Germinal center (tissue), 1 donor: ENCODE measurements around the gene NUP88.

Experiments
- DNase-seq: peaks from one replicate; pipeline ENCODE4 v3.0.0; 2012; ENCODE audit warnings: mixed read lengths, low spot score

Gene NUP88

DNA sequence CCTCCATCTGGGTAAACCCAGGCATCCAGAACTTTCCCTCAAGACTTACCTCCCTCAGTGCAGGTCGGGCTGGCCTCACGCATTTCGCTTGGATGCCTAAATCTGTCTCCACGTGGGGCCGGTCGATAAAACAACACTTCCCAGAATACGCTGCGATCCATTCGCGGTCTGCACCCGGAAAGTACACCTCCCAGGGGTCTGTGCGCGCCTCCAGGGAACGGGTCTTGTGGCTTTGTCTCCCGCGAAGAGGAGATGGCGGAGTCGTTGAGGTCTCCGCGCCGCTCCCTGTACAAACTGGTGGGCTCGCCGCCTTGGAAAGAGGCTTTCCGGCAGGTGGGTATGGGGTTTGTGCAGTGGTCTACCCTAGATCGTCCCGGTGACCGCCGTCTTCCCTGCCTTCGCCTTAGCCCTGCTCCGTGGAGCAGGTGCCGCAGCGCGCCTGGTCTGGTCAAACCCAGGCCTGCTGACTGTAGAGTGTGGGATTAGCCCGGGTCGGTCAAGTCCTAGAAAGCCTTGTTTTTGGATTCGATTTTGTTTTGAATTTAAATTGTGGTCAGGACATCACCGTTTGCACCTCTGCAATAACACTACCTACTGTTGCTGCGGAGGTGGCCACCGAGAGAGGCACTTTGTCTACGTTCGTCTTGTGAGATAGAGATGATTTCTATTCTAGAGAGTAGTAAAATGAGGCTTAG lies 644 bp upstream of the NUP88 start, which contains the start of gene RPAIN:
Gene RPAIN, plus strand, starts transcription at position 224 of the 695 bp plus-strand sequence. Its CDS starts 29 bp downstream, at position 253.
- peak; percentile 87 for DNase-seq

DNA sequence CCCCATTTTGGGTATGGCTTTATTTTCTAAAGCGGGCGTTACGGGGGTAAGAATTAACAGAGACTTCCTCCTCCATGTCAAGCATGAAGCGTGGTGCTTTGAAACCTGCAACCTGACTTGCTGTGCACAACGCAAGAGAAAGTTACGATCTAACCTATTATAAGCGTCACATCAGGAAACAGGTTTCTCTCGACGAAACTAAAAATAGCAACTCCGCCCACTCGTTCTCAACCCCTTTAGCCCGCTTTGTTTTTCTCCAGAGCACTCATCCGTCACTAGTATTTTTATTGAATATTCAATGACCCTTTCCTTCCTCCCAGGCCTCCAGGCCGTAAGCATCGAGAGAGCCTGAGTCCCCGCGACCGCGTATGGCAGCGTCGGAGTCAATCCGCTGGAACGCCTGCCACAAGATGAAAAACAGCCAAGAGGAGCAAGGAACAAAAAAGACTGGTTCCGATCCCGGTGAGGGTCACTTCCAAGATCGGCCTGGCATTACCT lies 555 bp downstream of the NUP88 start:
- peak; percentile 78 for DNase-seq

GRCh38 chr17:5416901-5417300 lies 2.6 kb downstream of the NUP88 start:
- no peak for DNase-seq

DNA sequence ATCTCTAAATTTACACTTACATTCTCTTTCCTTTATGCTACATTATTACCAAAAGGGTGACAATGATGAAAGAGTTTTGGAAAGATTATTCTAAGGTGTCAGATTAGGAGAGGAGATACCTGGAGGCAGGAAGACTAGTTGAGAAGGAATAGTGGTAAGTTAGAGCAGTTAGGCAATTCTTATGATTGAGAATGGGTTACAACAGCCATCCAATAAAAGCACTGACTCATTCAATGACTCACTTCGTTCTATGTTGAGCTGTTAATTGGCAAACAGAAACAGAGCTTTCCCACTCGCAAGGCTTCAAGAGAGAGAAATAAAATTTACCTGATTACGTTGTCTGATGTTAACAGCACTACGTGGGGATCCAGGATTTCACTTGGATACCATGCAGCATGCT lies 5.8 kb downstream of the NUP88 start:
- no peak for DNase-seq

GRCh38 chr17:5410594-5411272 lies 8.7 kb downstream of the NUP88 start:
- DNase-seq = no peak

GRCh38 chr17:5408186-5408585 lies 11.3 kb downstream of the NUP88 start:
- no peak for DNase-seq

DNA sequence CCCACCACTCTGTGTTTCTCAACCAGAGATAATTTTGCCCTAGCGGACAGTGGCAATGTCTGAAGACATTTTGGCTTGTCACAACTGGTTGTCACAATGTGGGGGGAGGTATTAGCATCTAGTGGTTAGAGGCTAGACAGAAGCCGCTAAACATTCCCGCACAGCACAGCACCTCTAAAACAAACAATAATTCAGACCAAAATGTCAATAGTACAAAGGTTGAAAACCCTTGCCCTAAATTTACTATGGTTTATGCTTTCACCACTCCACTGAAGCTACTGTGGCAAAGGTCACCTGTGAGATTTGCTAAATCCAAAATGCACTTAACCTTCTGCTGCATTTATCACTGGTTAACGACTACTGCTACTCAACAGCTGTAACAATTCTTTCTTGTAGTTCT lies 14.1 kb downstream of the NUP88 start:
- DNase-seq = no peak

GRCh38 chr17:5399767-5400166 lies 19.7 kb downstream of the NUP88 start:
- no peak for DNase-seq

- DNase-seq = no peak
These were observed 22.9 kb downstream of the NUP88 start for GRCh38 chr17:5396612-5397011.

DNA sequence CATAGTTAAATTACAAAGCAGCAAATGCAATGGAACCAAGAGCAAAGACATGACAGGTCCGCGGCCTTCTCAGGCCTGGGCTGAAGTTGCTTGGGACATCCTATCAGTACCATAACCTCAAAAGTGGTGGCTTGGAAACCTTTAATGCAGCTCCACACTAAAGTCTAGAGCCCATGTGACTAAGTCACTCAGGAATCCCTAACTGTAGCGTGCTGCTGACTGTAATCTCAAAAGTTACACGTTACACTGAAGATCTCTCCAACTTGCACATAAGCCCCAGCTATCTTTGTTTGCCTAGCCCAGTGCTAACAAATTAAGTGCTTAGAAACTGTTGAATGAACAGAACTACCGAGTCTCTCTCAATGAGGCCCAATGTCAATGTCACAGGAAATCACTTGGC lies 27.8 kb downstream of the NUP88 start:
- no peak for DNase-seq

DNA sequence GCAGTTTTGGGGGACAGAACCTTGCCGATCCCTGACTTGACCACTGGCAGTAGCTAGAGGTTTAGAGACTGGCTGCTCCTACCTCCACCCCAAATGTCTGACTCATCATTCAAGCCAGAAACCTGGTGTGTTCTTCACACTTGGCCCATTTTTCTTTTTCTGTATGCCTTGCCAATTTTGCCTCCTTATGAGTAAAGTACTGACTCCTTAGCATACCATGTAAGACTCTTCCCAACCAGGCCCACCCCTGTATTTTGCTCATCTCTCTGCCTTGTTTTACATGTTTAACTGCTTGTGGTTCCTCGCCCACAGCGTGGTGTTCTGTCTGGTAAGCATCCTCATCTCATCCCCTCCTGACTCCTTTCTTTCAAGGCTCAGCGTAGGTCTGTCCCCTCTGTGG lies 37.9 kb downstream of the NUP88 start:
- no peak for DNase-seq

GRCh38 chr17:5380491-5381135 lies 38.8 kb downstream of the NUP88 start:
- no peak for DNase-seq

- no peak for DNase-seq
These were observed 39.9 kb downstream of the NUP88 start for GRCh38 chr17:5379351-5380107.

- no peak for DNase-seq
These were observed 40.8 kb downstream of the NUP88 start for GRCh38 chr17:5378566-5379207.

DNA sequence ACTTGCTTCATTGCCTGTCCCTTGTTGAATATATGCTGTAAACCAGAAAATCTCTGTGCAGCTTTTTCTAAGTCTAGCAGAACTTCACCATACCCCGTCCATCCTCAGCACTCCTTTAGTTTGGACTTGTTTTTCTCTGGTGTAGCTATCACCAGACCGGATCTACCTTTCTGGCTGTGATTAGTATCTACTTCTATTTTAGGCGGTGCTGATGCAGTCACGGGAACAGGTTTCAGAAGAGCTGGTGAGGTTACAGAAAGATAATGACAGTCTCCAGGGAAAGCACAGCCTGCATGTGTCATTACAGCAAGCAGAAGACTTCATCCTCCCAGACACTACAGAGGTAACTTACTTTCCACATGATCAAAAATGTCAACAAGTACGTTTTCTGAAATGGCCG lies 46.4 kb downstream of the NUP88 start:
- DNase-seq = no peak

DNA sequence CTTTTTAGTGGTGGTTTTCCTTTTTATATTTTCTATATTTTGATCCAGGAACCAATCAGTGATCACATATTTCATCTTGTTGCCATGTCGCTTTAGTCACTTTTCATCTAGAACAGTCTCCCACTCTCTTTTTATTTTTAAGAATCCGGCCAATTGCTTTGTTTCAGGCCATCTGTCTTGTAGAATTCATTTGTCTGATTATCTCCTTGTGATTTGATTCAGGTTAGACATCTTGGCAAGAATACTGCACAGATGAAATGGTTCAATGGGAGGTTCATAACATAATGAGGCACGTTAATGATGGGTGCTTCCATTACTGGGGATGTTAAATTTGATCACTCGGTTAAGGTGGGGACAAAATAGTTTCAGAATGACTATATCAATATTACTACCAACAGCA lies 49.1 kb downstream of the NUP88 start:
- DNase-seq = no peak

DNA sequence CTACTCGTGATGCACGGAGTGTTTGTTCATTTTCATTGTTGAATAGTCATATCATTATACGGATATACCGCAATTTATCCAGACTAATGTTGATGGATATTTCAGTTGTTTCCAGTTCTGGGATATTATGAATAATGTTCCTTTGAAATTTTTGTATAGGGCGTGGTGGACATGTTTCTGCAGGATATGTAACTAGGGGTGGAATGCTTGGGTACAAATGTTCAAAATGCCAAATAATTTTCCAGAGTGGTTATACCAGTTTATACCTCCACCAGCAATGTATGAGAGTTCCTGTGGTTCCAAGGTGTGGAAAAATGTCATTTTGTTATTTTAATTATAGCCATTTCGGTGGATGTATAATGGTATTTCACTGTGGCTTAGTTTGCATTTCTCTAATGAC lies 53.6 kb downstream of the NUP88 start:
- DNase-seq = no peak

GRCh38 chr17:5364696-5365095 lies 54.8 kb downstream of the NUP88 start:
- DNase-seq = no peak

- no peak for DNase-seq
These were observed 55.3 kb downstream of the NUP88 start for GRCh38 chr17:5364156-5364555.

- DNase-seq = no peak
These were observed 57.2 kb downstream of the NUP88 start for GRCh38 chr17:5362162-5362811.

GRCh38 chr17:5361426-5361825 lies 58.0 kb downstream of the NUP88 start:
- DNase-seq = no peak
